Neural progenitor cell (in vitro differentiated cells): Measurements from ENCODE around the gene GALK1.

ENCODE experiments used
- EZH2 ChIP-seq: fragments of 200-600 bp; sonication (generic); IDR thresholded peaks from 2 replicates; pipeline ENCODE4 v1.6.1; 2017; ENCODE audit warnings: antibody characterized with exemption, mild to moderate bottlenecking, moderate library complexity
- TF ChIP-seq, protein P1 (sequence below): fragments of 200-600 bp; sonication (generic); IDR thresholded peaks from 2 replicates; pipeline ENCODE4 v1.5.1; 2017; ENCODE audit warnings: antibody characterized with exemption, mild to moderate bottlenecking

DNA sequence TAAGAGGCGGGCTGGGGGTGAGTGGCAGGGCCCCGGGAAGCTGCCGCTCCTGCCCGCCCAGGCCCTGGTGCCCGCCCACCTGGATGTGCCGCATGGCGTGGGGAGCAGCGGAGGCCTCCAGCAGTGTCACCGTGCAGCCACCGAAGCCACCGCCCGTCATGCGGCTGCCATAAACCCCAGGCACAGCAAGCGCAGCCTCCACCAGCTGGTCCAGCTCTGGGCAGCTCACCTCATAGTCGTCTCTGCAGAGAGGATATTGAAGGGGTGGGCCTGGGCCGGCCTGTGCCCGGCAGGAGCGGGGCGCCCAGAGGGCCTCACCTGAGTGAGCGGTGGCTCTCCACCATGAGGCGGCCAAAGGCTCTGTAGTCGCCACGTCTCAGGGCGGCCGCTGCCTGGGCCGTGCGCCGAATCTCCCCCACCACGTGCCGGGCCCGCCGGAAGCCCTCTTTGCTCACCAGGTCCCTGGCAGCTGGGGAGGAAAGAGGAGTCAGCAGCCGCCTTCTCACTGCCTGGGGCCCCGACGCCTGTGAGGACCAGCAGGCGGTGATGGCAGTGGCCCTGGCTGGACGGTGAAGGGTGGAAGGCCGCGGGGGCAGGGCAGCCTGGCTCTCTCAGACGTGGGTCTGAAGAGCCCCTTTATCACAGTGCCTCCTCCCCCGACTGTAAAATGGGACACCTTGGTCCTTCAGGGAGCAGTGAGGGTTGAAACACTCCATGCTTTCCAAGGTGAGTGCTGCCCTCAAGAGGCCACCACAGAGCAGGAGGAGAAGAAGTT lies 6.7 kb downstream of the GALK1 start:
- TF ChIP-seq, protein P1, sequence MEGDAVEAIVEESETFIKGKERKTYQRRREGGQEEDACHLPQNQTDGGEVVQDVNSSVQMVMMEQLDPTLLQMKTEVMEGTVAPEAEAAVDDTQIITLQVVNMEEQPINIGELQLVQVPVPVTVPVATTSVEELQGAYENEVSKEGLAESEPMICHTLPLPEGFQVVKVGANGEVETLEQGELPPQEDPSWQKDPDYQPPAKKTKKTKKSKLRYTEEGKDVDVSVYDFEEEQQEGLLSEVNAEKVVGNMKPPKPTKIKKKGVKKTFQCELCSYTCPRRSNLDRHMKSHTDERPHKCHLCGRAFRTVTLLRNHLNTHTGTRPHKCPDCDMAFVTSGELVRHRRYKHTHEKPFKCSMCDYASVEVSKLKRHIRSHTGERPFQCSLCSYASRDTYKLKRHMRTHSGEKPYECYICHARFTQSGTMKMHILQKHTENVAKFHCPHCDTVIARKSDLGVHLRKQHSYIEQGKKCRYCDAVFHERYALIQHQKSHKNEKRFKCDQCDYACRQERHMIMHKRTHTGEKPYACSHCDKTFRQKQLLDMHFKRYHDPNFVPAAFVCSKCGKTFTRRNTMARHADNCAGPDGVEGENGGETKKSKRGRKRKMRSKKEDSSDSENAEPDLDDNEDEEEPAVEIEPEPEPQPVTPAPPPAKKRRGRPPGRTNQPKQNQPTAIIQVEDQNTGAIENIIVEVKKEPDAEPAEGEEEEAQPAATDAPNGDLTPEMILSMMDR = peak; percentile 36
- TF ChIP-seq EZH2 = no peak
